Progenitor cell of endocrine pancreas (in vitro differentiated cells): ENCODE data around the gene NRGN. TPM values are rescaled to one million over a fixed set of nuclear protein-coding genes. Genes with fewer than 3 reads are reported as not detected.

Source experiments
- DNase-seq: peaks from one replicate; pipeline ENCODE4 v3.0.0; 2021; ENCODE audit warnings: low spot score; ENCODE audit not compliant: unreplicated experiment
- H3K27ac Mint-ChIP-seq: 2 replicates; pipeline ENCODE4 v1.8.0; 2021; ENCODE audit warnings: mild to moderate bottlenecking, moderate library complexity, mixed read lengths
- H3K27me3 Mint-ChIP-seq: 2 replicates; pipeline ENCODE4 v1.8.0; 2021; ENCODE audit warnings: mixed read lengths
- H3K36me3 Mint-ChIP-seq: 2 replicates; pipeline ENCODE4 v1.8.0; 2022; ENCODE audit warnings: mixed read lengths; ENCODE audit not compliant: insufficient read depth
- H3K4me1 Mint-ChIP-seq: 2 replicates; pipeline ENCODE4 v1.8.0; 2021; ENCODE audit warnings: low read depth, mixed read lengths
- H3K4me3 Mint-ChIP-seq: 2 replicates; pipeline ENCODE4 v1.8.0; 2021; ENCODE audit warnings: low read depth, mild to moderate bottlenecking, moderate library complexity, mixed read lengths
- H3K9me3 Mint-ChIP-seq: 2 replicates; pipeline ENCODE4 v1.8.0; 2021; ENCODE audit warnings: low read depth, mixed read lengths
- CTCF ChIP-seq: fragments of 200-600 bp; sonication (generic); IDR thresholded peaks from one replicate; pipeline ENCODE4 v1.5.0; 2021; ENCODE audit warnings: antibody characterized with exemption, mild to moderate bottlenecking; ENCODE audit not compliant: unreplicated experiment
- total RNA-seq: library from RNA; stranded (reverse); gene quantifications from 2 replicates; pipeline ENCODE4 v1.2.1, GENCODE V29; 2021

The NRGN gene
- total RNA-seq, 1 donor from 2014 or later: 5.9 TPM

- DNase-seq: no peak
- peaks cover 59% of the 10 kb centered on the region for H3K27me3 Mint-ChIP-seq
- H3K27ac Mint-ChIP-seq: no peak overlapping the region
- no peak for TF ChIP-seq CTCF
- H3K36me3 Mint-ChIP-seq: no peaks in the 10 kb centered on the region
- H3K4me3 Mint-ChIP-seq: no peak overlapping the region
- no peaks in the 10 kb centered on the region for H3K9me3 Mint-ChIP-seq
- H3K4me1 Mint-ChIP-seq: peaks cover 11% of the 10 kb centered on the region
Observed at GRCh38 chr11:124753205-124753604, 13.5 kb downstream of the NRGN start.

GRCh38 chr11:124753624-124754023 is 13.9 kb downstream of the NRGN start:
- Mint-ChIP-seq H3K4me1 (peaks cover 13% of the 10 kb centered on the region), H3K9me3 (no peaks in the 10 kb centered on the region), H3K27ac (no peak overlapping the region), H3K27me3 (peaks cover 59% of the 10 kb centered on the region), H3K36me3 (no peaks in the 10 kb centered on the region), H3K4me3 (no peak overlapping the region)
- TF ChIP-seq CTCF: no peak
- no peak for DNase-seq

GRCh38 chr11:124754309-124754708 is 14.6 kb downstream of the NRGN start:
- H3K4me3 Mint-ChIP-seq: no peak overlapping the region
- H3K27ac Mint-ChIP-seq: no peak overlapping the region
- peaks cover 59% of the 10 kb centered on the region for H3K27me3 Mint-ChIP-seq
- no peaks in the 10 kb centered on the region for H3K36me3 Mint-ChIP-seq
- no peaks in the 10 kb centered on the region for H3K9me3 Mint-ChIP-seq
- peaks cover 10% of the 10 kb centered on the region for H3K4me1 Mint-ChIP-seq
- TF ChIP-seq CTCF: no peak
- no peak for DNase-seq

- H3K36me3 Mint-ChIP-seq: no peaks in the 10 kb centered on the region
- H3K27me3 Mint-ChIP-seq: peaks cover 57% of the 10 kb centered on the region
- DNase-seq: no peak
- H3K27ac Mint-ChIP-seq: no peak overlapping the region
- H3K9me3 Mint-ChIP-seq: no peaks in the 10 kb centered on the region
- no peak overlapping the region for H3K4me3 Mint-ChIP-seq
- TF ChIP-seq CTCF: no peak
- H3K4me1 Mint-ChIP-seq: peaks cover 9% of the 10 kb centered on the region
Observed at GRCh38 chr11:124754710-124755109, 15.0 kb downstream of the NRGN start.

DNA sequence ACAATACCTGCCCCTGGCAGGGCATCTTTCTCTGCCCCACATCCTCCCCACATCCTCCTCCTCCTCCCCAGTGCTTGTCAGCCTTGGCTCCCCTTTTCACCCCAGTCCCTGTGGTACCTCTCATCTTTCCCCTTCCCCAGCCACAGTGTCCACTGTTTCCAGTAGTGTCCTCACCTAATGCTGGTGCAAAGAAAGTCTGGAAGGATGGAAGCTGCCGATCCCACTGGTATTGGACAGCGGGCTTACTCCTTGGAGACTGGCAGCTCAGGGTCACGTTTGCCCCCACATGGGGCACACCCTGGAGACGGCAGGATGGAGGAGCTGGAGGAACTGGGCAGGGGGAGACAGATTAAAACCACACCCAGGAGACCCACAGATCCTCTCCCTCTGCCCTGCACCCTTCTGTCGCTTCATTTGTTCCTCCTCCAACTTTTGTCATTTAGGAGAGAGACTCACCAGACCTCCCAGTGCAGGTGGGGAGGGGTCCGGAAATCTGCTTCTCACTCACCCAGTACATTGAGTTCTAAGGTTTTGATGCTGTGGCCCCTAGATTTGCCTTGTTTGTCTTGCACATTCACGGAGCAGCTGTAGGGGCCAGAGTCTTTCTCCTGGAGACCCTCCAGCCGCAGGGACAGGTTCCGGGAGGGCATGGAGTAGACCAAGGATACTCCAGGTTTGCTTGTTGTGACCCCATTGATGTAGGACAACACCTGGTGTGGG is 16.5 kb downstream of the NRGN start:
- TF ChIP-seq CTCF: no peak
- H3K36me3 Mint-ChIP-seq: no peaks in the 10 kb centered on the region
- H3K4me3 Mint-ChIP-seq: no peak overlapping the region
- H3K9me3 Mint-ChIP-seq: no peaks in the 10 kb centered on the region
- DNase-seq: no peak
- peaks cover 57% of the 10 kb centered on the region for H3K27me3 Mint-ChIP-seq
- H3K4me1 Mint-ChIP-seq: peaks cover 11% of the 10 kb centered on the region
- H3K27ac Mint-ChIP-seq: no peak overlapping the region
